Transverse colon (tissue), 4 donors: ENCODE data around the gene EML5. TPM values are rescaled to one million over a fixed set of nuclear protein-coding genes. Genes with fewer than 3 reads are reported as not detected.

Experiments used
- DNase-seq: peaks from one replicate; pipeline ENCODE4 v3.0.0-alpha.2; 2019
- H3K27ac ChIP-seq, 4 donors: fragments of 200-600 bp; sonication (generic); 2 replicates each; pipeline ENCODE4 v1.5.1; 2016 to 2018; ENCODE audit warnings: inconsistent platforms in 4 of 4
- H3K27me3 ChIP-seq: fragments of 200-600 bp; sonication (generic); 2 replicates; pipeline ENCODE4 v1.5.1; 2017; ENCODE audit warnings: inconsistent platforms
- H3K36me3 ChIP-seq, 4 donors: fragments of 200-600 bp; sonication (generic); 2 replicates each; pipeline ENCODE4 v1.5.1; 2017 to 2019; ENCODE audit warnings: inconsistent platforms in 4 of 4
- H3K4me1 ChIP-seq, 4 donors: fragments of 200-600 bp; sonication (generic); 2 replicates each; pipeline ENCODE4 v1.5.1; 2017 to 2020; ENCODE audit warnings: inconsistent platforms in 4 of 4
- H3K4me3 ChIP-seq, 4 donors: fragments of 200-600 bp; sonication (generic); 1 replicate in 1 of 4; 2 replicates in 3 of 4; pipeline versions ENCODE4 v1.5.1 to v1.6.1; 2017 to 2019; ENCODE audit warnings: inconsistent platforms in 4 of 4
- H3K9me3 ChIP-seq, 2 donors: fragments of 200-600 bp; sonication (generic); 2 replicates each; pipeline ENCODE4 v1.5.1; 2017 to 2019; ENCODE audit warnings: inconsistent platforms in 2 of 2
- EP300 ChIP-seq: sonication (generic); formaldehyde crosslinking; IDR thresholded peaks from one replicate; pipeline ENCODE4 v1.6.1; 2017; ENCODE audit warnings: antibody characterized with exemption, low read depth
- POLR2A ChIP-seq: fragments of 450-650 bp; IDR thresholded peaks from one replicate; pipeline ENCODE4 v1.6.1; 2016; ENCODE audit warnings: antibody characterized with exemption, mild to moderate bottlenecking, moderate library complexity
- POLR2AphosphoS5 ChIP-seq, 3 donors: sonication (generic); formaldehyde crosslinking; IDR thresholded peaks; one replicate each; pipeline ENCODE4 v1.6.1; 2016; ENCODE audit warnings: antibody characterized with exemption in 3 of 3
- WGBS, 2 donors: methylation state at CpG; one replicate each; pipeline ENCODE4 v1.1.5; 2018; ENCODE audit warnings: low coverage in 1 of 2; 5-methylcytosine and 5-hydroxymethylcytosine counted together
- in situ Hi-C, 4 donors: fragments of 200-750 bp; cut with MboI; loops; one replicate each; pipeline versions ENCODE4 v1.15.0 to v1.15.1; 2017; ENCODE audit warnings: low sequenced_read_pairs in 3 of 4, low pct_ligation_motif_present in 1 of 4, low pct_unique_long_range_greater_than_20kb in 1 of 4
- intact Hi-C: fragments of 100-400 bp; cut with DNase I; formaldehyde crosslinking; loops from one replicate; pipeline ENCODE4 v1.15.1; 2023; ENCODE audit warnings: low total_unique reads
- total RNA-seq, 4 donors: library from RNA; depleted of rRNA; stranded (reverse); fragments of >200 nt; gene quantifications; one replicate each; pipeline ENCODE4 v1.1.0, GENCODE V29; 2016
- TF ChIP-seq, protein P1 (sequence below), 5 experiments: fragments of 200-600 bp in 3 of 5; fragments of 450-650 bp in 2 of 5; sonication (generic) in 3 of 5; IDR thresholded peaks; 1 replicate in 2 of 5; 2 replicates in 3 of 5; pipeline ENCODE4 v1.5.1; 2016 to 2017; ENCODE audit warnings: antibody characterized with exemption in 5 of 5, inconsistent platforms in 3 of 5, mild to moderate bottlenecking in 2 of 5, moderate library complexity in 1 of 5

Gene EML5
- total RNA-seq, 4 donors from 2014 or later, result 0.20 to 4.9 (median 1.7) TPM

DNA sequence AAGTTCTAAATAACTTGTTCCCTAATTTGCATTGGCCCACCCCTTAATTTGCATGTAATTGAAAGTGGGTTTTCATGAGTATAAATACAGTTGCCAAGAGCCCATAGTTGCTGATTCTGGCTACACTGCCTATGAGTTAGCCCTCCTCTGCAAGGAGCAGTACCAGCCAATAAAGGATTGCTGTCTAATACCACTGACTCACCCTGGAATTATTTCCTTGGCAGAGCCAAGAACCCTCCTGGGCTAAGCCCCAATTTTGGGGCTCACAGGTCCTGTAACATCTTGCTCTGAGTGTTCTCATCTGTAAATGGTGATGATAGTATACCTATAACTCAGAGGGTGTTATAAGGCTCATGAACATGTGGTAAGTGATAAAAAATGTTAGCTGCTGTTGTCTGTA, 38.5 kb upstream of the EML5 start:
- Histone ChIP-seq H3K27ac (peak overlapping the region in 3 of 4 donors; percentile 8 to 62 (median 43)), H3K4me1 (peaks cover 0 to 16% (median 7%) of the 10 kb centered on the region in 4 donors), H3K36me3 (no peaks in the 10 kb centered on the region), H3K9me3 (no peaks in the 10 kb centered on the region), H3K27me3 (no peaks in the 10 kb centered on the region), H3K4me3 (no peak overlapping the region)
- intact Hi-C loops (no loop called here), in situ Hi-C loops (no loop called here)
- TF ChIP-seq POLR2A (no peak), EP300 (no peak), POLR2AphosphoS5 (IDR thresholded peaks at IDR 0.05) (no peak)
- TF ChIP-seq, protein P1, sequence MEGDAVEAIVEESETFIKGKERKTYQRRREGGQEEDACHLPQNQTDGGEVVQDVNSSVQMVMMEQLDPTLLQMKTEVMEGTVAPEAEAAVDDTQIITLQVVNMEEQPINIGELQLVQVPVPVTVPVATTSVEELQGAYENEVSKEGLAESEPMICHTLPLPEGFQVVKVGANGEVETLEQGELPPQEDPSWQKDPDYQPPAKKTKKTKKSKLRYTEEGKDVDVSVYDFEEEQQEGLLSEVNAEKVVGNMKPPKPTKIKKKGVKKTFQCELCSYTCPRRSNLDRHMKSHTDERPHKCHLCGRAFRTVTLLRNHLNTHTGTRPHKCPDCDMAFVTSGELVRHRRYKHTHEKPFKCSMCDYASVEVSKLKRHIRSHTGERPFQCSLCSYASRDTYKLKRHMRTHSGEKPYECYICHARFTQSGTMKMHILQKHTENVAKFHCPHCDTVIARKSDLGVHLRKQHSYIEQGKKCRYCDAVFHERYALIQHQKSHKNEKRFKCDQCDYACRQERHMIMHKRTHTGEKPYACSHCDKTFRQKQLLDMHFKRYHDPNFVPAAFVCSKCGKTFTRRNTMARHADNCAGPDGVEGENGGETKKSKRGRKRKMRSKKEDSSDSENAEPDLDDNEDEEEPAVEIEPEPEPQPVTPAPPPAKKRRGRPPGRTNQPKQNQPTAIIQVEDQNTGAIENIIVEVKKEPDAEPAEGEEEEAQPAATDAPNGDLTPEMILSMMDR (IDR thresholded peaks at IDR 0.05), result no peak
- DNase-seq, result no peak

DNA sequence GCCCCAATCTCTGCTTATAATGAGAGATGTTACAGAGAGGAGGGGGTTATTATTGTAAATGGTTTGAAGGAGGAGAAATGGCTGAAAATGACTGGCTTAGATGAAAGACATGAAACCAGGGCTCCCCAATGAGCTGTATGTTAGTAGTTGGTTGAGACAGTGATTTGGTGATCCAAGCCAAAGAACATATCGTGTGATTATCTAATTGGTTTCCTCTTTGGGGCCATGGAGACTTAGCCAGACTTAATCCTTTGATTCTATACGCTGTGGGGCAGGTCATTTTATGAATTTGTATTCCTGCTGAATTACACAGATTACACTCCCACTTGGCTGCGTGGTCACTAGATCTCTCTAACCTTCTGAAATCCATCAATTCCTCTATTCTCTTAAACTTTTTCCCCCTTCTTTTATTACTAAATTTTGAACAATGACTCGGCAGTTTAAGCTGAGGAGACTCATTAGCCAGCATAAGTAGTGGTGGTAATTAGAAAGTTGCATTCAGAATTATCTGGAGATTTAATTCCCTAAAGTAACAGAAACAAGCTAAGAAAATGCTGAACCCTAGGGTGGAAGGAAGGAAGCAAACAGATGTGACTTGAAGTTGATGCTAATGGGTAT, 37.0 kb upstream of the EML5 start:
- Histone ChIP-seq H3K27ac (no peak overlapping the region), H3K27me3 (no peaks in the 10 kb centered on the region), H3K4me1 (peaks cover 0 to 17% (median 9%) of the 10 kb centered on the region in 4 donors), H3K36me3 (no peaks in the 10 kb centered on the region), H3K9me3 (no peaks in the 10 kb centered on the region), H3K4me3 (no peak overlapping the region)
- TF ChIP-seq, protein P1 (IDR thresholded peaks at IDR 0.05), result no peak
- TF ChIP-seq POLR2A (no peak), EP300 (no peak), POLR2AphosphoS5 (IDR thresholded peaks at IDR 0.05) (no peak)
- DNase-seq, result no peak
- 76 to 87% methylated on average over 3 to 4 of the region's 4 CpGs for WGBS, 2 donors
- intact Hi-C loops, result no loop called here
- in situ Hi-C loops, result no loop called here

DNA sequence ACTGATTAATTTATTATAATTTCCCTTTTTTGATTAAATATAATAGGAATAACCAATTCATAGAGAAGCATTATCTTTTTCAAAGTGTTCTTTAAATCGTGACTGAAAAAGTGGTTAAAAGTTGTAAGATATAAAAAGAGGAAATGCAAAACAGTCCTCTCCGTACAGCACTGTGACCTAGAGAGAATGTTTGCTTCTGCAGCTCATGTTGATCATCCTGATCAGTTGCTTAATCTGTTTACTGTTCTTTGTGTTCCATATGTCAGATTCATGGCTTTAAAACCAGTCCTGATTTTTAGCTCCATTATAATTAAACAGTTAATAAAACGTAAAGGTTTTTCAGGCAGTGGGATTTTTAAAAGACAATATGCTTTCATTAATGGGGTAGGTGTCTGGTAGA, 36.4 kb upstream of the EML5 start:
- DNase-seq, result no peak
- Histone ChIP-seq H3K4me1 (peaks cover 0 to 11% (median 8%) of the 10 kb centered on the region in 4 donors), H3K9me3 (no peaks in the 10 kb centered on the region), H3K36me3 (no peaks in the 10 kb centered on the region), H3K27me3 (no peaks in the 10 kb centered on the region), H3K27ac (no peak overlapping the region), H3K4me3 (no peak overlapping the region)
- in situ Hi-C loops, result no loop called here
- intact Hi-C loops, result no loop called here
- TF ChIP-seq, protein P1 (IDR thresholded peaks at IDR 0.05), result no peak
- TF ChIP-seq POLR2AphosphoS5 (IDR thresholded peaks at IDR 0.05) (no peak), EP300 (no peak), POLR2A (no peak)
- 64 to 68% methylated on average over 3 of the region's 3 CpGs for WGBS, 2 donors

DNA sequence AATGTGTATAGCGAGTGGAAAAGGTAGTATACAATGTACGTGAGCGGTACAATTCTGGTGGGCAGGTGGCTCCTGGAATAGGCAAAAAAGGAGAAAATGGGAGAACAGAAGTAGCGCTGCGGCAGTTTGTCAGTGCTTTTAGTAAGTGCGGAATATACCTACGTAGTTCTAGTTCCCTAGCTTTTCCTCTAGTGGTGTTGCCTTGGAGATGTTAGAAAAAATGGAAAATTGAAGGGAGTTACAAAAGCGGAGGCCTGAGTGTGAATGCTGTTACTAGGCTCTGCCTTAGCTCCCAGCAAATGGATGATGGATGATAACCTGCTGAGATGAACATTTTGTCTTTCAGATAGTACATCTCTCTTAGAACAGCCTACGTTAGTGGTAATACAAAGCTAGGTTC, 32.8 kb upstream of the EML5 start:
- 94 to 96% methylated on average over 9 of the region's 9 CpGs for WGBS, 2 donors
- Histone ChIP-seq H3K4me1 (peaks cover 0 to 15% (median 9%) of the 10 kb centered on the region in 4 donors), H3K9me3 (no peaks in the 10 kb centered on the region), H3K36me3 (no peaks in the 10 kb centered on the region), H3K4me3 (peak overlapping the region in 1 of 4 donors; percentile 62), H3K27me3 (no peaks in the 10 kb centered on the region), H3K27ac (no peak overlapping the region)
- no peak for DNase-seq
- intact Hi-C loops, result no loop called here
- in situ Hi-C loops, result no loop called here
- TF ChIP-seq EP300, result no peak
- no peak for TF ChIP-seq POLR2AphosphoS5 (IDR thresholded peaks at IDR 0.05)
- no peak for TF ChIP-seq POLR2A
- TF ChIP-seq, protein P1 (IDR thresholded peaks at IDR 0.05), result no peak
